ENCODE data around the gene LTBP1. TPM values are rescaled to one million over a fixed set of nuclear protein-coding genes. Genes with fewer than 3 reads are reported as not detected.

LTBP1 gene
- total and polyA plus RNA-seq, 2 experiments from 2014 or later: 15.7 to 49.8 TPM

DNA sequence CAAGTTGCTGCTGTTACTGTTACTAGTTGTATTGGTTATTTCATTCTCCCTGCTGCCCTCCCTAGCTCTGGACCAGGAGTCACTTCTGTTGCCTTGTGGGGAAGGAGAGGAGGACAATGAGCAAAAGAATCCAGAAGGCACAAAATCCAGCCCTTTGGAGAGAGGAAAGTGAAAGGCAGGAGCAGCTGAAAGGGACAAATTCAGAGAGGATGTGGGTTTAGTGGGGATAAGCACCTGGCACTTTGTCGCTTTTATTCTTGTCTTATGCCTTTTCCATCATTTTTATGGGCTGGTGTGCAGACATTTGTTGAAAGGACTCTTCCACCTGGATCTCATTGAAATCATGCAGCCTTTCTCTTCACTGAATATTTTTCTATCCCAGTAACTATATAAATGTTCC is 24.3 kb upstream of the LTBP1 start:
- Mint-ChIP-seq H3K27ac (no peak overlapping the region), H3K4me3 (no peak overlapping the region)
- no peak for ATAC-seq

DNA sequence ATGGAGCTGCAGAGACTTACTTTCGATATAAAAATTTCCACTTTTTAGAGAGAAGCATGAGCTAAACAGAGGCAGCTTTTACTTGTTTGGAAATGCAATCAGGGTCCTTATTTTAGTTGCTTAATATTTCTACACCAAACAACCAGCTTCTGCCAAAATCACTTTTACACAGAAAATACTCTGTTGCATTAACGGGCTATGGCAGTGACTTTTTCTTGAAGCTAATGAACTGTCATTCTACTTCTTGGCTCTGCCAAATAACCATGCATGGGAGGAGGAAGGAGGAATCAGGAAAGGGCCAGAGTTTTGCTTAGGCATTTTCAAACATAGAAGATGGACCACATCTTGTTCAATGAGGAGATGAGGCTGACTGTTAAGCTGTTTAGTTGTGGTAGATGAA is 23.6 kb upstream of the LTBP1 start:
- Mint-ChIP-seq H3K4me1 (peaks cover 12% of the 10 kb centered on the region), H3K4me3 (no peak overlapping the region), H3K9me3 (peaks cover 3% of the 10 kb centered on the region; the same call in 2 of the 3 replicates), H3K27ac (no peak overlapping the region), H3K36me3 (ENCODE audit: low read depth) (no peaks in the 10 kb centered on the region), H3K27me3 (ENCODE audit: insufficient read depth, low read depth, poor library complexity) (peaks cover 11% of the 10 kb centered on the region)
- Histone ChIP-seq H3K4me2 (no peak overlapping the region), H3K36me3 (ENCODE audit: insufficient read depth) (no peaks in the 10 kb centered on the region), H3F3A (replicated peaks; ENCODE audit: low read depth) (no peaks in the 10 kb centered on the region), H3K27me3 (ENCODE audit: insufficient read depth) (no peaks in the 10 kb centered on the region), H3K79me2 (replicated peaks; ENCODE audit: insufficient read depth) (no peaks in the 10 kb centered on the region), H3K4me1 (ENCODE audit: insufficient read depth) (no peaks in the 10 kb centered on the region), H3K4me3 (no peak overlapping the region), H4K20me1 (replicated peaks; ENCODE audit: insufficient read depth) (no peaks in the 10 kb centered on the region), H2AFZ (no peak overlapping the region), H3K27ac (ENCODE audit: low read depth) (no peak overlapping the region), H3K9me2 (ENCODE audit: insufficient read depth) (peaks cover 20% of the 10 kb centered on the region; the same call in 1 of the 2 replicates)
- DNase-seq (ENCODE audit: low spot score) (no peak), ATAC-seq (no peak)
- TF ChIP-seq STAT1 (IDR thresholded peaks at IDR 0.05; ENCODE audit: unreplicated experiment) (no peak), ZNF331 (CRISPR knock-in tag; IDR thresholded peaks at IDR 0.05; ENCODE audit: low read depth) (no peak), NANOG (IDR thresholded peaks at IDR 0.05; ENCODE audit: borderline replicate concordance) (no peak), POLR2AphosphoS5 (IDR thresholded peaks at IDR 0.05; ENCODE audit: low read depth) (no peak), EZH2 (IDR thresholded peaks at IDR 0.05; ENCODE audit: low read depth, unreplicated experiment) (no peak)
- TF ChIP-seq, protein P1, sequence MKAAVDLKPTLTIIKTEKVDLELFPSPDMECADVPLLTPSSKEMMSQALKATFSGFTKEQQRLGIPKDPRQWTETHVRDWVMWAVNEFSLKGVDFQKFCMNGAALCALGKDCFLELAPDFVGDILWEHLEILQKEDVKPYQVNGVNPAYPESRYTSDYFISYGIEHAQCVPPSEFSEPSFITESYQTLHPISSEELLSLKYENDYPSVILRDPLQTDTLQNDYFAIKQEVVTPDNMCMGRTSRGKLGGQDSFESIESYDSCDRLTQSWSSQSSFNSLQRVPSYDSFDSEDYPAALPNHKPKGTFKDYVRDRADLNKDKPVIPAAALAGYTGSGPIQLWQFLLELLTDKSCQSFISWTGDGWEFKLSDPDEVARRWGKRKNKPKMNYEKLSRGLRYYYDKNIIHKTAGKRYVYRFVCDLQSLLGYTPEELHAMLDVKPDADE (IDR thresholded peaks at IDR 0.05): no peak
- TF ChIP-seq, protein P2, sequence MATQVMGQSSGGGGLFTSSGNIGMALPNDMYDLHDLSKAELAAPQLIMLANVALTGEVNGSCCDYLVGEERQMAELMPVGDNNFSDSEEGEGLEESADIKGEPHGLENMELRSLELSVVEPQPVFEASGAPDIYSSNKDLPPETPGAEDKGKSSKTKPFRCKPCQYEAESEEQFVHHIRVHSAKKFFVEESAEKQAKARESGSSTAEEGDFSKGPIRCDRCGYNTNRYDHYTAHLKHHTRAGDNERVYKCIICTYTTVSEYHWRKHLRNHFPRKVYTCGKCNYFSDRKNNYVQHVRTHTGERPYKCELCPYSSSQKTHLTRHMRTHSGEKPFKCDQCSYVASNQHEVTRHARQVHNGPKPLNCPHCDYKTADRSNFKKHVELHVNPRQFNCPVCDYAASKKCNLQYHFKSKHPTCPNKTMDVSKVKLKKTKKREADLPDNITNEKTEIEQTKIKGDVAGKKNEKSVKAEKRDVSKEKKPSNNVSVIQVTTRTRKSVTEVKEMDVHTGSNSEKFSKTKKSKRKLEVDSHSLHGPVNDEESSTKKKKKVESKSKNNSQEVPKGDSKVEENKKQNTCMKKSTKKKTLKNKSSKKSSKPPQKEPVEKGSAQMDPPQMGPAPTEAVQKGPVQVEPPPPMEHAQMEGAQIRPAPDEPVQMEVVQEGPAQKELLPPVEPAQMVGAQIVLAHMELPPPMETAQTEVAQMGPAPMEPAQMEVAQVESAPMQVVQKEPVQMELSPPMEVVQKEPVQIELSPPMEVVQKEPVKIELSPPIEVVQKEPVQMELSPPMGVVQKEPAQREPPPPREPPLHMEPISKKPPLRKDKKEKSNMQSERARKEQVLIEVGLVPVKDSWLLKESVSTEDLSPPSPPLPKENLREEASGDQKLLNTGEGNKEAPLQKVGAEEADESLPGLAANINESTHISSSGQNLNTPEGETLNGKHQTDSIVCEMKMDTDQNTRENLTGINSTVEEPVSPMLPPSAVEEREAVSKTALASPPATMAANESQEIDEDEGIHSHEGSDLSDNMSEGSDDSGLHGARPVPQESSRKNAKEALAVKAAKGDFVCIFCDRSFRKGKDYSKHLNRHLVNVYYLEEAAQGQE (IDR thresholded peaks at IDR 0.05; ENCODE audit: unreplicated experiment): no peak

More for the DNA sequence above, 24.3 kb upstream of the LTBP1 start:
- Histone ChIP-seq H3K27ac (ENCODE audit: low read depth) (no peak overlapping the region), H3K4me3 (no peak overlapping the region), H3F3A (replicated peaks; ENCODE audit: low read depth) (no peaks in the 10 kb centered on the region), H3K79me2 (replicated peaks; ENCODE audit: insufficient read depth) (no peaks in the 10 kb centered on the region), H3K4me1 (ENCODE audit: insufficient read depth) (no peaks in the 10 kb centered on the region), H3K36me3 (ENCODE audit: insufficient read depth) (no peaks in the 10 kb centered on the region), H4K20me1 (replicated peaks; ENCODE audit: insufficient read depth) (no peaks in the 10 kb centered on the region), H3K4me2 (no peak overlapping the region), H2AFZ (no peak overlapping the region), H3K9me2 (ENCODE audit: insufficient read depth) (peaks cover 17% of the 10 kb centered on the region; the same call in 1 of the 2 replicates), H3K27me3 (ENCODE audit: insufficient read depth) (no peaks in the 10 kb centered on the region)
- TF ChIP-seq STAT1 (IDR thresholded peaks at IDR 0.05; ENCODE audit: unreplicated experiment) (no peak), POLR2AphosphoS5 (IDR thresholded peaks at IDR 0.05; ENCODE audit: low read depth) (no peak), JUNB (IDR thresholded peaks at IDR 0.05; ENCODE audit: unreplicated experiment) (no peak)
- no peak for DNase-seq (ENCODE audit: low spot score)
- peaks cover 11% of the 10 kb centered on the region for H3K4me1 Mint-ChIP-seq
- peaks cover 3% of the 10 kb centered on the region; the same call in 2 of the 3 replicates for H3K9me3 Mint-ChIP-seq
- peaks cover 11% of the 10 kb centered on the region for H3K27me3 Mint-ChIP-seq (ENCODE audit: insufficient read depth, low read depth, poor library complexity)
- H3K36me3 Mint-ChIP-seq (ENCODE audit: low read depth): no peaks in the 10 kb centered on the region

All from GM23338 (cell line).